Sigmoid colon (tissue), 7 donors: ENCODE results near the gene HSF4. TPM values are rescaled to one million over a fixed set of nuclear protein-coding genes. Genes with fewer than 3 reads are reported as not detected.

ENCODE experiments used
- DNase-seq: peaks from one replicate; pipeline ENCODE4 v3.0.0-alpha.2; 2019
- H3K27ac ChIP-seq, 4 donors: fragments of 200-600 bp; sonication (generic); one replicate each; pipeline ENCODE4 v1.5.1; 2016 to 2019; ENCODE audit warnings: mild to moderate bottlenecking in 1 of 4
- H3K27me3 ChIP-seq, 3 donors: fragments of 200-600 bp; sonication (generic); one replicate each; pipeline ENCODE4 v1.5.1; 2019; ENCODE audit warnings: mild to moderate bottlenecking in 1 of 3
- H3K36me3 ChIP-seq, 4 donors: fragments of 200-600 bp; sonication (generic); one replicate each; pipeline ENCODE4 v1.5.1; 2016 to 2019
- H3K4me1 ChIP-seq, 4 donors: fragments of 200-600 bp; sonication (generic); one replicate each; pipeline ENCODE4 v1.5.1; 2017 to 2019
- H3K4me3 ChIP-seq, 4 donors: fragments of 200-600 bp; sonication (generic); one replicate each; pipeline ENCODE4 v1.5.1; 2017 to 2019; ENCODE audit warnings: mild to moderate bottlenecking in 2 of 4, moderate library complexity in 1 of 4
- H3K9me3 ChIP-seq, 4 donors: fragments of 200-600 bp in 3 of 4; sonication (generic) in 3 of 4; one replicate each; pipeline versions ENCODE4 v1.5.1 to v1.6.1; 2013 to 2019
- CTCF ChIP-seq, 4 experiments: fragments of 450-650 bp in 3 of 4; fragments of 200-600 bp in 1 of 4; IDR thresholded peaks; one replicate each; pipeline ENCODE4 v1.5.1; 2016 to 2019; ENCODE audit warnings: antibody characterized with exemption in 4 of 4, mild to moderate bottlenecking in 3 of 4, moderate library complexity in 2 of 4
- EP300 ChIP-seq, 4 donors: sonication (generic); formaldehyde crosslinking; IDR thresholded peaks; one replicate each; pipeline ENCODE4 v1.6.1; 2017; ENCODE audit warnings: antibody characterized with exemption in 4 of 4
- POLR2A ChIP-seq, 2 donors: fragments of 450-650 bp; IDR thresholded peaks; one replicate each; pipeline ENCODE4 v1.6.1; 2016; ENCODE audit warnings: antibody characterized with exemption in 2 of 2, mild to moderate bottlenecking in 2 of 2, moderate library complexity in 2 of 2
- POLR2AphosphoS5 ChIP-seq, 4 donors: sonication (generic); formaldehyde crosslinking; IDR thresholded peaks; one replicate each; pipeline ENCODE4 v1.6.1; 2017; ENCODE audit warnings: antibody characterized with exemption in 4 of 4
- WGBS, 2 donors: extraction: QIAGEN DNeasy Blood & Tissue Kit; methylation state at CpG; one replicate each; pipeline ENCODE4 v1.1.7; 2013; 5-methylcytosine and 5-hydroxymethylcytosine counted together
- intact Hi-C: fragments of 100-400 bp; cut with DNase I; formaldehyde crosslinking; loops from one replicate; pipeline ENCODE4 v1.15.1; 2023
- polyA plus RNA-seq, 3 donors: library from polyadenylated mRNA; stranded (reverse); fragments of 200-250 nt; gene quantifications; one replicate each; pipeline ENCODE4 v1.2.3, GENCODE V29; 2013
- total RNA-seq, 4 donors: library from RNA; depleted of rRNA; stranded (reverse); fragments of >200 nt; gene quantifications; one replicate each; pipeline ENCODE4 v1.1.0, GENCODE V29; 2016
- donor health status: healthy with polysubstance abuse.
- donor health status: Bipolar disorder and iron deficiency.
- donor health status: healthy.

HSF4 gene
- total and polyA plus RNA-seq, 7 donors: 1.2 to 109 (median 21.2) TPM

GRCh38 chr16:67174706-67175231 lies 10.2 kb downstream of the HSF4 start:
- 41 to 59% methylated on average over 31 of the region's 31 CpGs for WGBS, 2 donors
- H3K27ac ChIP-seq: peak overlapping the region; percentile 89 to 95 (median 90)

GRCh38 chr16:67176662-67177061 lies 12.1 kb downstream of the HSF4 start:
- intact Hi-C loops: no loop called here
- no peaks in the 10 kb centered on the region for H3K36me3 ChIP-seq
- no peaks in the 10 kb centered on the region for H3K9me3 ChIP-seq
- WGBS, 2 donors: 89 to 92% methylated on average over 12 of the region's 12 CpGs
- no peak overlapping the region for H3K4me3 ChIP-seq
- peaks cover 0 to 52% (median 42%) of the 10 kb centered on the region in 4 donors for H3K4me1 ChIP-seq
- DNase-seq: no peak
- no peak overlapping the region for H3K27ac ChIP-seq
- TF ChIP-seq POLR2A (IDR thresholded peaks at IDR 0.05) (no peak), EP300 (IDR thresholded peaks at IDR 0.05) (no peak), CTCF (IDR thresholded peaks at IDR 0.05) (no peak), POLR2AphosphoS5 (IDR thresholded peaks at IDR 0.05) (no peak)
- no peaks in the 10 kb centered on the region for H3K27me3 ChIP-seq

More at GRCh38 chr16:67174706-67175231, 10.2 kb downstream of the HSF4 start:
- no peak for DNase-seq
- H3K4me3 ChIP-seq: peak overlapping the region; percentile 22 to 52 (median 46)
- H3K36me3 ChIP-seq: no peaks in the 10 kb centered on the region
- no peak for TF ChIP-seq POLR2A (IDR thresholded peaks at IDR 0.05)
- TF ChIP-seq EP300 (IDR thresholded peaks at IDR 0.05): no peak
- TF ChIP-seq CTCF (IDR thresholded peaks at IDR 0.05): no peak
- no peak for TF ChIP-seq POLR2AphosphoS5 (IDR thresholded peaks at IDR 0.05)
- no peaks in the 10 kb centered on the region for H3K9me3 ChIP-seq
- intact Hi-C loops: no loop called here
- H3K27me3 ChIP-seq: no peaks in the 10 kb centered on the region
- peaks cover 0 to 60% (median 54%) of the 10 kb centered on the region in 4 donors for H3K4me1 ChIP-seq

GRCh38 chr16:67177743-67178699 lies 13.5 kb downstream of the HSF4 start:
- WGBS, 2 donors: 2 to 4% methylated on average over 73 of the region's 73 CpGs
- no peaks in the 10 kb centered on the region for H3K27me3 ChIP-seq
- no peaks in the 10 kb centered on the region for H3K36me3 ChIP-seq
- H3K4me1 ChIP-seq: peaks cover 0 to 56% (median 47%) of the 10 kb centered on the region in 4 donors
- intact Hi-C loops: no loop called here
- TF ChIP-seq POLR2A (IDR thresholded peaks at IDR 0.05) (no peak), POLR2AphosphoS5 (IDR thresholded peaks at IDR 0.05) (peak in 1 of 4 donors; percentile 63)
- DNase-seq: peak; percentile 83
- H3K27ac ChIP-seq: peak overlapping the region; percentile 38 to 70 (median 53)
- H3K4me3 ChIP-seq: peak overlapping the region; percentile 16 to 51 (median 40)
- H3K9me3 ChIP-seq: no peaks in the 10 kb centered on the region

GRCh38 chr16:67179421-67180080 lies 15.0 kb downstream of the HSF4 start:
- TF ChIP-seq CTCF (IDR thresholded peaks at IDR 0.05) (no peak), EP300 (IDR thresholded peaks at IDR 0.05) (no peak), POLR2AphosphoS5 (IDR thresholded peaks at IDR 0.05) (no peak)
- no peaks in the 10 kb centered on the region for H3K27me3 ChIP-seq
- H3K27ac ChIP-seq: no peak overlapping the region
- 91 to 92% methylated on average over 13 of the region's 13 CpGs for WGBS, 2 donors
- no peaks in the 10 kb centered on the region for H3K36me3 ChIP-seq
- no peak overlapping the region for H3K4me3 ChIP-seq
- H3K4me1 ChIP-seq: peaks cover 0 to 49% (median 39%) of the 10 kb centered on the region in 4 donors
- DNase-seq: no peak
- no peaks in the 10 kb centered on the region for H3K9me3 ChIP-seq
- intact Hi-C loops: no loop called here

GRCh38 chr16:67180166-67180565 lies 15.6 kb downstream of the HSF4 start:
- Histone ChIP-seq H3K4me1 (peaks cover 0 to 49% (median 39%) of the 10 kb centered on the region in 4 donors), H3K9me3 (no peaks in the 10 kb centered on the region), H3K27me3 (no peaks in the 10 kb centered on the region), H3K4me3 (no peak overlapping the region), H3K27ac (no peak overlapping the region), H3K36me3 (no peaks in the 10 kb centered on the region)
- TF ChIP-seq POLR2AphosphoS5 (IDR thresholded peaks at IDR 0.05) (no peak), CTCF (IDR thresholded peaks at IDR 0.05) (no peak), POLR2A (IDR thresholded peaks at IDR 0.05) (no peak), EP300 (IDR thresholded peaks at IDR 0.05) (no peak)
- DNase-seq: no peak
- intact Hi-C loops: no loop called here
- WGBS, 2 donors: 90 to 95% methylated on average over 16 of the region's 16 CpGs
